SK-N-MC (cell line): ENCODE data around the gene SLC51A.

Experiments used
- DNase-seq: peaks from one replicate; pipeline ENCODE4 v3.0.0-alpha.2; 2011; ENCODE audit warnings: low read depth, low spot score
- H3K27ac ChIP-seq: fragments of 200-600 bp; sonication (generic); 2 replicates; pipeline ENCODE4 v1.5.1; 2016; ENCODE audit warnings: mixed run types
- H3K36me3 ChIP-seq: fragments of 200-600 bp; sonication (generic); 2 replicates; pipeline ENCODE4 v1.6.1; 2017; ENCODE audit warnings: antibody characterized with exemption, low read length, mixed read lengths; ENCODE audit not compliant: insufficient read depth
- H3K4me3 ChIP-seq: fragments of 200-600 bp; sonication (generic); 2 replicates; pipeline ENCODE4 v1.5.1; 2016
- H3K9ac ChIP-seq: fragments of 200-600 bp; sonication (generic); 2 replicates; pipeline ENCODE4 v1.8.0; 2017; ENCODE audit warnings: mixed run types, mixed read lengths; ENCODE audit not compliant: insufficient read length
- H3K9me3 ChIP-seq: fragments of 200-600 bp; sonication (generic); 2 replicates; pipeline ENCODE4 v1.6.1; 2017; ENCODE audit warnings: low read depth, mild to moderate bottlenecking, antibody characterized with exemption, low read length, moderate library complexity, mixed read lengths
- EZH2 ChIP-seq: fragments of 200-600 bp; sonication (generic); IDR thresholded peaks from one replicate; pipeline ENCODE4 v1.6.1; 2017; ENCODE audit warnings: antibody characterized with exemption
- FOXP2 ChIP-seq: optimal IDR thresholded peaks from 2 replicates; pipeline ENCODE3; 2011; ENCODE audit warnings: mild to moderate bottlenecking, moderate library complexity; ENCODE audit not compliant: insufficient read depth; ENCODE audit errors: extremely low read length, control extremely low read depth
- POLR2AphosphoS5 ChIP-seq: IDR thresholded peaks from 2 replicates; pipeline ENCODE4 v1.6.1; 2012; ENCODE audit warnings: mild to moderate bottlenecking, low read depth, low read length, borderline replicate concordance

The SLC51A gene

GRCh38 chr3:196219970-196220311 lies 3.6 kb downstream of the SLC51A start:
- no peak for DNase-seq
- Histone ChIP-seq H3K27ac (no peak overlapping the region), H3K36me3 (no peaks in the 10 kb centered on the region), H3K9me3 (no peaks in the 10 kb centered on the region), H3K9ac (no peak overlapping the region), H3K4me3 (no peak overlapping the region)
- TF ChIP-seq POLR2AphosphoS5 (no peak), FOXP2 (no peak), EZH2 (no peak)

GRCh38 chr3:196220587-196220986 lies 4.3 kb downstream of the SLC51A start:
- no peak overlapping the region for H3K27ac ChIP-seq
- no peak for DNase-seq
- H3K9ac ChIP-seq, result no peak overlapping the region
- H3K4me3 ChIP-seq, result no peak overlapping the region
- H3K36me3 ChIP-seq, result no peaks in the 10 kb centered on the region
- TF ChIP-seq EZH2 (no peak), POLR2AphosphoS5 (no peak), FOXP2 (no peak)
- H3K9me3 ChIP-seq, result no peaks in the 10 kb centered on the region

DNA sequence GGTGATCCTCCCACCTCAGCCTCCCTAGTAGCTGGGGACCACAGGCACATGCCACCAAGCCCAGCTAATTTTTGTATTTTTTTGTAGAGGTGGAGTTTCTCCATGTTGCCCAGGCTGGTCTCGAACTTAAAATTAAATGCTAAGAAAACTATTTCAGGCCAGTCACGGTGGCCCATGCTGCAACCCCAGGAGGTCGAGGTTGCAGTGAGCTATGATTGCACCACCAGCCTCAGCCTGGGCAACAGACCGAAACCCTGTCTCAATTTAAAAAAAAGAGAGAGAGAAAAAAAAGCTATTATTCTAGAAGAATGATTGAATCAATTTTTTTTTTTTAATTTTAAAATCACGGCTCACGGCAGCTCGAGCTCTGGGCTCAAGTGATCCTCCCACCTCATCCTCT lies 4.7 kb downstream of the SLC51A start:
- no peaks in the 10 kb centered on the region for H3K9me3 ChIP-seq
- H3K36me3 ChIP-seq, result no peaks in the 10 kb centered on the region
- no peak for DNase-seq
- no peak for TF ChIP-seq POLR2AphosphoS5
- no peak for TF ChIP-seq EZH2
- TF ChIP-seq FOXP2, result no peak
- H3K4me3 ChIP-seq, result no peak overlapping the region
- no peak overlapping the region for H3K9ac ChIP-seq
- H3K27ac ChIP-seq, result no peak overlapping the region

DNA sequence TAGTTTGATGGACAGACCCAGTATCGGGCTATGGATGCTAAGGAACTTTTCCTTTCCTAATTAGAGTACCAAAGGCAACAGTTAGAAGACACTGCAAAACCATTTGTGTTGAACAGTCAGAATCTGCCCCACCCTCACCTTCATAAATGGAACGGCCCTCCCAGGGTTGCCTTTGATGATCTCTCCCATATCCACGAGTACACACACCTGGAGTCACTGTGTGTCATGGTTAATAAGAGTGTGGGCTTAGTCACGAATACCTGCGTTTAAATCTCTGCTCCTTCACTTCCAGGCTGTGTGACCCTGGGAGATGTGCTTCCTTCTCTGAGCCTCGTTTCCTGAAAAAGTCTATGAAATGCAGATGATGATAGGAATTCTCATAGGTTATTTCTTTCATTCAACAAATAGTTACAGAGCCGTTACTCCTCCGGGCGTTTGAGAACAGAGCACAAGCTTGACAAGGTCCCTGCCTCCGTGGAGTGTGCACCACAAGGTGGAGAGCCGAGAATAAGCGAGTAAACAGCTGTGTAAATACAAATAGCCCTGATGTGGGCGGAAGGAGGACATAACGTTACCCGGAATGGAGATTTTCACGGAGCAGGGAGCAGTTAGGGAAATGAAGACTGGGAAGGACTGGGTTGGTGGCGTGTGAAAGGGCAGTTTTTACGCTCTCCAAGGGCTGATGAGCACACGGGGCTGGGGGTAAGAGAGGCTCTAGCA lies 6.7 kb downstream of the SLC51A start:
- no peak overlapping the region for H3K9ac ChIP-seq
- no peaks in the 10 kb centered on the region for H3K36me3 ChIP-seq
- no peaks in the 10 kb centered on the region for H3K9me3 ChIP-seq
- H3K4me3 ChIP-seq, result no peak overlapping the region
- H3K27ac ChIP-seq, result no peak overlapping the region
- TF ChIP-seq FOXP2 (no peak), POLR2AphosphoS5 (no peak), EZH2 (no peak)
- DNase-seq, result no peak

GRCh38 chr3:196225086-196225485 lies 8.8 kb downstream of the SLC51A start:
- Histone ChIP-seq H3K9ac (no peak overlapping the region), H3K4me3 (no peak overlapping the region), H3K36me3 (no peaks in the 10 kb centered on the region), H3K27ac (no peak overlapping the region), H3K9me3 (no peaks in the 10 kb centered on the region)
- TF ChIP-seq POLR2AphosphoS5 (no peak), EZH2 (no peak), FOXP2 (no peak)
- DNase-seq, result no peak

GRCh38 chr3:196225763-196226364 lies 9.5 kb downstream of the SLC51A start:
- TF ChIP-seq EZH2, result no peak
- no peak for TF ChIP-seq FOXP2
- TF ChIP-seq POLR2AphosphoS5, result no peak
- Histone ChIP-seq H3K9me3 (no peaks in the 10 kb centered on the region), H3K36me3 (no peaks in the 10 kb centered on the region), H3K27ac (no peak overlapping the region), H3K9ac (no peak overlapping the region), H3K4me3 (no peak overlapping the region)
- no peak for DNase-seq

DNA sequence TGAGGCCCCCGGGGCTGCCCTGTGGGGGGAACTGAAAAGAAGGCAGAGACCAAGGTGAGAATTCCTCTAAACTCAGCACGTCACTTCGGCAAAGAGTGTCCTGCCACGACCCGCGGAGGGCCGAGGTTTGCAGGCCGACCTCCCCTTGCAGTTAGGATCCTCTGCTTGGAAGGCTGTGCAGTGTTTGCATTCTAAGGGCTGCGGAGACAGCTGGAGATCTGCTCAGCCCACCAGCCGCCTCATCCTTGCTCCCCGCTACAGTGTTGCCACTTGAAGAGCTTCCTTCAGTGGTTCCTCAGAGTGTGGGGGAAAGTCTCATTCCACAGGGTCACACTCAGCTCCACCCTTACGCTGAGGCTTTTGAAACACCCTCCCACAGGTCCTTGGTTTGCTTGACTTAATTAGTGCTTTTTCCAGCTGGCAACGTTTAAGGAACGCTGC lies 10.8 kb downstream of the SLC51A start:
- Histone ChIP-seq H3K27ac (no peak overlapping the region), H3K36me3 (no peaks in the 10 kb centered on the region), H3K4me3 (no peak overlapping the region), H3K9me3 (no peaks in the 10 kb centered on the region), H3K9ac (no peak overlapping the region)
- TF ChIP-seq EZH2, result no peak
- no peak for TF ChIP-seq POLR2AphosphoS5
- TF ChIP-seq FOXP2, result no peak
- DNase-seq, result no peak

DNA sequence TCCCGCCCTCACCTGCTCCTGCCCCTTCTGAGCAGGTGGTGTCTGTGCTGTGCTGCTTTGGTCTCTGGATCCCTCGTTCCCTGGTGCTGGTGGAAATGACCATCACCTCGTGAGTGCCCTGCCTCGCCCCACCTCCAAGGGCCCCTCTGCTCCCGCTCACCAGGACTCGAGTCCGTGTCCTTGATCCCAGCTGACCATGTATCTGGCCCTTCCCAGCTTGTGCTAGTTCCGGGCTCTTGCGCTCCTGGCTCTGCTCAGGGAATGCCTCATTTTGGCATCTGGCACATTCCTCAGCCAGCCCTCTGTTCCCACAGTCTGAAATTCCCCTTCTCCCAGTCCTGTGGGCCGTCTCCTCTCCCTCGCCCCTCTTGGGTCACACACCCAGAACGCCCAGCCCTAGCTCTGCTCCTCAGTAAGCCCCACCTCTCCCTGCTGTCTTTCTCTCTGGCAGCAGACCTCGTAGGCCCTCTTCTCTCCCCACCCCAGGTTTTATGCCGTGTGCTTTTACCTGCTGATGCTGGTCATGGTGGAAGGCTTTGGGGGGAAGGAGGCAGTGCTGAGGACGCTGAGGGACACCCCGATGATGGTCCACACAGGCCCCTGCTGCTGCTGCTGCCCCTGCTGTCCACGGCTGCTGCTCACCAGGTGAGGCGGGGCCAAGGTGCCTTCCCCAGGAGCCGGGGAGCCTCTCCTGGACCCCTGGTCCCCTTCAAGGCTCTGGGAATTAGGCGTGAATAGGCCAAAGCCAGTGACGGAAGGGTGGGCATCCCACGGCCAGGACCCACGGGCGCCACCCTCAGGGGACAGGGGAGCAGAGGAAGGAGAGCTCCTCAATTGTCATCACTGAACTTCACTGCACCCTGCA lies 11.5 kb downstream of the SLC51A start:
- TF ChIP-seq POLR2AphosphoS5, result no peak
- no peak for TF ChIP-seq EZH2
- TF ChIP-seq FOXP2, result no peak
- Histone ChIP-seq H3K9me3 (no peaks in the 10 kb centered on the region), H3K4me3 (no peak overlapping the region), H3K27ac (no peak overlapping the region), H3K9ac (no peak overlapping the region), H3K36me3 (no peaks in the 10 kb centered on the region)
- no peak for DNase-seq
